Measurements from ENCODE around the gene NONO. TPM values are rescaled to one million over a fixed set of nuclear protein-coding genes. Genes with fewer than 3 reads are reported as not detected.

The NONO gene
- total RNA-seq, 1 experiment from 2014 or later, result 527 TPM

DNA sequence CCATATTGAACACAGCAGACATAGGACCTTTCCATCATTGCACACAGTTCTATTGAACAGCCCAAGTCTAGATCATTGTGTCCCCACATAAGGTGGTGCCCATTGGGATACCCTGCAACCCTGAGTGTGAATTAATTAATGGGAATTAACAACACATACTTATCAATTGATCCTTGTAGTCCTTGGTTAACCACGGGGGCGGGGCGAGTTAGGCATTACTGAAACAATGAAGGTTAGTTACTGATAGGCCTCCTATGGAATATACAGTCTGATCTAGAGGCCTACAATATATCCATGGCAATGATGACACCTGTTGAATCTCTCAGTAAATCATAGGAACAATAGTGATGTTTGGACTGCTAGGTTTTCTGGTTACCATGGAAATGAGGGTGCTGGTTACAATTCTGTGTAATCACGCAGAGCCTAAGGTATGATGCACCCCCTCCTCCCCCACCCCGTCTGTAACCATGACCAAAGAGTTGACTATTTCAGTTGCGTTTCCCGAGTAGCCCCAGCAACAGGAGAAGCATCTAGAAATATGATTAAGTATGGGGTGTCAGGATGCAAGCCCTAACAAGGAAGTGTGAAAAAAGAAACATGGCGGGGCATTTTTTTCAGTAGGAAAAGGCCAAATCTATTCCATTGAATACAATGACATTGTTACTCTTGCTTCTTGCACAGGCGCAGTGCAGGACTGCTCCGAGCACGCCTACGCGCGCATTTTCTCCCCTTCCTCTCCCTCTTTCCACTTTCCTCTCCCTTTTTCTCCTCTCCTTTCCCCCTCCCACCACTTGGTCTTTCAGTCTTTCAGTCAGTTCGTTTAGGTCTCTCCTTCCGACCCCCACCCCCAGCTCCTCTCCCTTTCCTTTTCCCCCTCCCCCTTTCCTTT is 677 bp upstream of the NONO start:
- H3K4me1 ChIP-seq (ENCODE audit: control insufficient read depth, insufficient read depth, low read length), result peaks cover 12% of the 10 kb centered on the region
- no peak for DNase-seq (ENCODE audit: low read depth, low spot score)
- intact Hi-C loops (cut with micrococcal nuclease; ENCODE audit: unreplicated experiment), result no loop called here

DNA sequence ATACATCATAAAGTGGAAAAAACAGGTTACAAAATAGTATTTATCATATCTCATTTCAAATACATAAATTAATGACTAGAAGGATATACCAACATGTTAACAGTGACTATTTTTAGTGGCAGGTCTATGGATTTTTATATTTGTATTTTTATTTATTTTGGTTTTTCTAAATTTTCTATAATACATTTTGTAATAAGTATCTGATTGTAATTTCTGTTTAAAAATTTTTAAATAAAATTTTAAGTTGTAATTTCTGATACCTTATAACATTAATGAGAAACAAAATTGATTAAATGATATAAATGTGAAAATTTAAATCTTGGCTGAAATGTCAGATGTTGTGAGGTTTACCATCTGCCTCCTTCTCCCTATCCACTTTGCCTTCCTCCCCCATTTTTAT is 2.5 kb downstream of the NONO start:
- H3K4me3 ChIP-seq (ENCODE audit: low read depth in 2 of 2, low read length in 2 of 2), result peak overlapping the region; percentile 25 to 91; a peak in 3 of 4 replicates
- BruUV-seq (replicated peaks), result no TSS peak

More for the DNA sequence above, 677 bp upstream of the NONO start:
- peaks cover 20% of the 10 kb centered on the region; the same call in 1 of the 2 replicates for H3K36me3 ChIP-seq (ENCODE audit: control insufficient read depth, insufficient read depth, low read length)
- H3K4me3 ChIP-seq (ENCODE audit: low read depth in 2 of 2, low read length in 2 of 2), result peak overlapping the region; percentile 58 to 91
- ChIA-PET CTCF (interaction anchor here (0.6 kb wide), 2 partner anchors 36 to 67 kb away, joined by 6 to 10 read pairs; no protein-coding TSS in a partner anchor), POLR2A (interaction anchor here (0.6 to 1.6 kb wide), 9 partner anchors 24 to 528 kb away, joined by 3 to 11 read pairs (median 5); partner anchors contain the start of gene TAF1)
- H3K27ac ChIP-seq (ENCODE audit: low read length), result peak overlapping the region; percentile 95
- TF ChIP-seq, protein P1, sequence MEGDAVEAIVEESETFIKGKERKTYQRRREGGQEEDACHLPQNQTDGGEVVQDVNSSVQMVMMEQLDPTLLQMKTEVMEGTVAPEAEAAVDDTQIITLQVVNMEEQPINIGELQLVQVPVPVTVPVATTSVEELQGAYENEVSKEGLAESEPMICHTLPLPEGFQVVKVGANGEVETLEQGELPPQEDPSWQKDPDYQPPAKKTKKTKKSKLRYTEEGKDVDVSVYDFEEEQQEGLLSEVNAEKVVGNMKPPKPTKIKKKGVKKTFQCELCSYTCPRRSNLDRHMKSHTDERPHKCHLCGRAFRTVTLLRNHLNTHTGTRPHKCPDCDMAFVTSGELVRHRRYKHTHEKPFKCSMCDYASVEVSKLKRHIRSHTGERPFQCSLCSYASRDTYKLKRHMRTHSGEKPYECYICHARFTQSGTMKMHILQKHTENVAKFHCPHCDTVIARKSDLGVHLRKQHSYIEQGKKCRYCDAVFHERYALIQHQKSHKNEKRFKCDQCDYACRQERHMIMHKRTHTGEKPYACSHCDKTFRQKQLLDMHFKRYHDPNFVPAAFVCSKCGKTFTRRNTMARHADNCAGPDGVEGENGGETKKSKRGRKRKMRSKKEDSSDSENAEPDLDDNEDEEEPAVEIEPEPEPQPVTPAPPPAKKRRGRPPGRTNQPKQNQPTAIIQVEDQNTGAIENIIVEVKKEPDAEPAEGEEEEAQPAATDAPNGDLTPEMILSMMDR (IDR thresholded peaks at IDR 0.05), result no peak
- TF ChIP-seq TCF7L2 (IDR thresholded peaks at IDR 0.05; ENCODE audit: low read depth, low read length) (no peak), SIN3A (IDR thresholded peaks at IDR 0.05; ENCODE audit: borderline replicate concordance, insufficient read depth, low read depth, low read length) (no peak), POLR2AphosphoS5 (IDR thresholded peaks at IDR 0.05; ENCODE audit: low read depth, low read length) (no peak)
- TF ChIP-seq, protein P2, sequence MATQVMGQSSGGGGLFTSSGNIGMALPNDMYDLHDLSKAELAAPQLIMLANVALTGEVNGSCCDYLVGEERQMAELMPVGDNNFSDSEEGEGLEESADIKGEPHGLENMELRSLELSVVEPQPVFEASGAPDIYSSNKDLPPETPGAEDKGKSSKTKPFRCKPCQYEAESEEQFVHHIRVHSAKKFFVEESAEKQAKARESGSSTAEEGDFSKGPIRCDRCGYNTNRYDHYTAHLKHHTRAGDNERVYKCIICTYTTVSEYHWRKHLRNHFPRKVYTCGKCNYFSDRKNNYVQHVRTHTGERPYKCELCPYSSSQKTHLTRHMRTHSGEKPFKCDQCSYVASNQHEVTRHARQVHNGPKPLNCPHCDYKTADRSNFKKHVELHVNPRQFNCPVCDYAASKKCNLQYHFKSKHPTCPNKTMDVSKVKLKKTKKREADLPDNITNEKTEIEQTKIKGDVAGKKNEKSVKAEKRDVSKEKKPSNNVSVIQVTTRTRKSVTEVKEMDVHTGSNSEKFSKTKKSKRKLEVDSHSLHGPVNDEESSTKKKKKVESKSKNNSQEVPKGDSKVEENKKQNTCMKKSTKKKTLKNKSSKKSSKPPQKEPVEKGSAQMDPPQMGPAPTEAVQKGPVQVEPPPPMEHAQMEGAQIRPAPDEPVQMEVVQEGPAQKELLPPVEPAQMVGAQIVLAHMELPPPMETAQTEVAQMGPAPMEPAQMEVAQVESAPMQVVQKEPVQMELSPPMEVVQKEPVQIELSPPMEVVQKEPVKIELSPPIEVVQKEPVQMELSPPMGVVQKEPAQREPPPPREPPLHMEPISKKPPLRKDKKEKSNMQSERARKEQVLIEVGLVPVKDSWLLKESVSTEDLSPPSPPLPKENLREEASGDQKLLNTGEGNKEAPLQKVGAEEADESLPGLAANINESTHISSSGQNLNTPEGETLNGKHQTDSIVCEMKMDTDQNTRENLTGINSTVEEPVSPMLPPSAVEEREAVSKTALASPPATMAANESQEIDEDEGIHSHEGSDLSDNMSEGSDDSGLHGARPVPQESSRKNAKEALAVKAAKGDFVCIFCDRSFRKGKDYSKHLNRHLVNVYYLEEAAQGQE (IDR thresholded peaks at IDR 0.05; ENCODE audit: insufficient read depth in 1 of 2, low read depth in 2 of 2, low read length in 1 of 2), result no peak
- BruUV-seq (replicated peaks), result TSS peak; percentile 95
- in situ Hi-C loops (cut with HindIII; ENCODE audit: low pct_unique_long_range_greater_than_20kb, low sequenced_read_pairs), result no loop called here
- ATAC-seq, result peak; percentile 80
- H3K9me3 ChIP-seq (ENCODE audit: control insufficient read depth, insufficient read depth, low read depth, low read length), result no peaks in the 10 kb centered on the region
- no peaks in the 10 kb centered on the region for H3K27me3 ChIP-seq (ENCODE audit: control insufficient read depth, insufficient read depth, low read length)

More for the DNA sequence above, 2.5 kb downstream of the NONO start:
- in situ Hi-C loops (cut with HindIII; ENCODE audit: low pct_unique_long_range_greater_than_20kb, low sequenced_read_pairs) (no loop called here), intact Hi-C loops (cut with micrococcal nuclease; ENCODE audit: unreplicated experiment) (no loop called here)
- POLR2A ChIA-PET, result no interaction called here
- ATAC-seq (no peak), DNase-seq (ENCODE audit: low read depth, low spot score) (no peak)
- H3K4me1 ChIP-seq (ENCODE audit: control insufficient read depth, insufficient read depth, low read length), result peaks cover 12% of the 10 kb centered on the region
- H3K27ac ChIP-seq (ENCODE audit: low read length), result peak overlapping the region; percentile 44; the same call in 1 of the 2 replicates
- H3K27me3 ChIP-seq (ENCODE audit: control insufficient read depth, insufficient read depth, low read length), result no peaks in the 10 kb centered on the region
- TF ChIP-seq, protein P2 (IDR thresholded peaks at IDR 0.05; ENCODE audit: insufficient read depth in 1 of 2, low read depth in 2 of 2, low read length in 1 of 2), result no peak
- TF ChIP-seq POLR2AphosphoS5 (IDR thresholded peaks at IDR 0.05; ENCODE audit: low read depth, low read length), result no peak; the same call in 1 of the 2 replicates
- TF ChIP-seq TCF7L2 (IDR thresholded peaks at IDR 0.05; ENCODE audit: low read depth, low read length), result no peak
- no peak for TF ChIP-seq SIN3A (IDR thresholded peaks at IDR 0.05; ENCODE audit: borderline replicate concordance, insufficient read depth, low read depth, low read length)
- TF ChIP-seq, protein P1 (IDR thresholded peaks at IDR 0.05), result no peak
- peaks cover 25% of the 10 kb centered on the region for H3K36me3 ChIP-seq (ENCODE audit: control insufficient read depth, insufficient read depth, low read length)
- CTCF ChIA-PET, result no interaction called here
- H3K9me3 ChIP-seq (ENCODE audit: control insufficient read depth, insufficient read depth, low read depth, low read length), result no peaks in the 10 kb centered on the region
